Colon (tissue), 2 donors: ENCODE data around the gene UQCC2.

Experiments
- FAIRE-seq: peaks from 2 replicates; lab custom pipeline; 2012; peaks lifted over from hg19 to GRCh38; lab: Jason Lieb, UNC
- donor health status: control.
- donor health status: control.

The UQCC2 gene

DNA sequence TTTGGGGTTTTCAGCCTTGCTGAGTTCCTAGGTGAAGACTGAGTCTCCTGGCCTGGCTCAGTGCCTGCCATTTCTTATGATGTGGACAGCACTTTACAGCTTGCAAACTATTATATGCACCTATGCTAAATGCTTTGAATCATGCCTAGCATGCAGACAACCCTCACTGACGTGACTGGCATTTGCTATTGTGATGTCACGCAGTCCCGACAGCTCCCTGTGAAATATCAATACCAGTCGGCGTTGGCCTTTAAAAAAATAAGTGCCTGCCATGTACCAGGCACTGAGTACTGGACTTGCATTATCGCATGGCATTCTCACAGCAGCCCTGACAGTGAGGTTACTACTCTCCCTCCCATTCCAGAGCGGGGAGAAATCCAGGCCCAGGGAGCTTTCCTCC, 35.5 kb downstream of the UQCC2 start:
- no peak for FAIRE-seq

DNA sequence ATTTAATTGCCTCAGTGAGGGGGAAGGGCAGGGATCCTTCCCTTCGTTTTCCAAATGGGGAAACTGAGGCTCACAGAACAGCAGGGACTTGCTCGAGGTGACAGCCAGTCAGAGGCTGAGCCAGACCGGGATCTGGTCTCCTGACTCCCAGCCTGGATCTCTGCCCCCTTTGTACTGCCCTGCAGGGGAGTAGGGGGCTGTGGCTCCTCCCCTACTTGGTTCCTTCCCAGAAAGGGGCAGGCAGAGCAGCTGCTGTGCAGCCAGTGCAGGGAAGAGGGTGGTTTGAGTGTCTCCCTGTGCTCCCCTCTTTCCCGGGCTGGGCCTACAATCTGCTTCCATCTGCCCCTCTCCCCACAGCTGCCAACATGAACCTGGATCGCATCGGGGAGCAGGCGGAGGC, 37.6 kb downstream of the UQCC2 start:
- no peak for FAIRE-seq

DNA sequence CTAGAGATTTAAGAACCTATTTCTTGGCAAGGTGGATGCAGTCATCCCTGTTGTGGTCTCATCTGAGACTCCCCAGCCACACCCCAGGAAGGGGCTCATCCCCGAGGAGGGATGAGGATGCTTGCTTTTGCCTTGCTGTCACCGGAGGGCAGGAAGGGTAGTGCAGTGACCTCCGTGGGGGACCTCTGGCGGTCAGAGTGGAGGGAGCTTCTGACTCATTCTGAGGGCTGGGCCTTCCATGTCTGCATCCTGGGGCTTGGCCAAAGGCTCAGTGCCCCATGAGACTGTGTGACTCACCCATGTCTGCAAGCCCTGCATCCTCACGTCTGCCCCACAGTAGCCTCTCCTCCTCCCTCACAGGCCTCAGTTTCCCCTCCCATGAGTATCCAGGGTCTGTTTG, 38.7 kb downstream of the UQCC2 start:
- FAIRE-seq = no peak

DNA sequence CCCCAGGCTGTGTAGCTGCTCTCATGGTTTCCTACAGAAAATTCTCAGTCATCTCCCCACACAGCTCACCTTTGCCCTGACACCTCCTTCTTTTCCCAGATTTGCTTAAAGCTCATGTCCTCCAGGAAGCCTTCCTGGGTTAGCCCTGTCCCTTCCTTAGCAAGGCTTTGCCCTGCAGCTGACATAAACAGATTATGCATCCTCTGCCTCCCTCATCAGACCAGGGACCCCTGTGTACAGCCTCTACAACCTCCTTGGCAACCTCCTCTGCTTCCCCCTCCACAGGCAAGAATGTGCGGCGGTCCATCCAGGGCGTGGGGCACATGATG, 39.8 kb downstream of the UQCC2 start:
- no peak for FAIRE-seq

DNA sequence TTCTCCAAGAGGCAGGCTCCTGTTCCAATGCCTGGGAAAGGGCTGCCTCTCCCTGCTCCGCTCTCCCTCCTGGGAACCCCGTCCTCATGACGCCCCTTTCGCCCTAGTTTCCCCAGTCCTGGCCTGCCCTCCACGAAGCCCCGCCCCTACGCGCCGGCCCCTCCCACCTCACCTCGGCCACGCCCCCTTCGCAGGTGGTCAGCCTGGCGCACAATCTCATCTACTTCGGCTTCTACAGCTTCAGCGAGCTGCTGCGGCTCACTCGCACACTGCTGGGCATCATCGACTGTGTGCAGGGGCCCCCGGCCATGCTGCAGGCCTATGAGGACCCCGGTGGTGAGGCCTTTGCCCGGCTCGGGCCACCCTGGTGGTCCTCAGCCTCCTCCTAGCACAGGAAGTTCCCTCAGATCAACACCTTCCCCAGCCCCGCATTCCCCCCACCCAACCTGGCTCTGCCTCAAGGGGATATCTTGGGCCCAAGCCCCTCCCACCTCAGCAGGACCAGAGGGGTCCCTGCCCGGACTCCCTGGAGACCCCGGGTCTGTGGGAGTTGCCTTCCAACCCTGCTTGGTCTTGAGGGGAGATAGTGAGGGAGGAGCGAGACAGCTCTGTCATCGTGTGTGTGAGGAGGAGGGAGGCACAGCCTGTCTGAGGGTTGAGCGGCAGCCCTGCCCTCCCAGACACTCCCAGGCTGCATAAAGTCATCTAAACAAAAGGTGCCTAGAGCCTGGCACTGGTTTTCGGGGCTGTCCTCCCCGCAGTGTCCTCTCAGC, 40.3 kb downstream of the UQCC2 start:
- no peak for FAIRE-seq

GRCh38 chr6:33670086-33670660, 41.3 kb downstream of the UQCC2 start:
- no peak for FAIRE-seq

GRCh38 chr6:33668914-33669313, 42.6 kb downstream of the UQCC2 start:
- no peak for FAIRE-seq

GRCh38 chr6:33668328-33668727, 43.2 kb downstream of the UQCC2 start:
- no peak for FAIRE-seq

DNA sequence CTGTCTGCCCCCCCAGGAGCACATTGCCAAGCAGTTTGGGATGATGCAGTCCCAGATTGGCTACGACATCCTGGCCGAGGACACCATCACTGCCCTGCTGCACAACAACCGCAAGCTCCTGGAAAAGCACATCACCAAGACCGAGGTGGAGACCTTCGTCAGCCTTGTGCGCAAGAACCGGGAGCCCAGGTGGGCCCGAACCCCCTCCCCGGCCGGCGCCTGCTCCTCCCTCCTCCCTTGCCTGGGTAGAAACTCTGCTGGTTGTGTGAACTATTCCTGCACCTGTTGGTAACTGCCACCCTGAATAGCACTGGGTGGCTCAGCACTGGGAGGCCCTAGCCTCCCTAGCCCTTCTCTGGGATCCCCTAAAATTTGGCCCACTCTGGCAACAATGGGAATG, 43.7 kb downstream of the UQCC2 start:
- FAIRE-seq = no peak

- FAIRE-seq = no peak
Measured at GRCh38 chr6:33667072-33667471, 44.4 kb downstream of the UQCC2 start.

- FAIRE-seq = no peak
Measured at GRCh38 chr6:33665957-33666356, 45.5 kb downstream of the UQCC2 start.

DNA sequence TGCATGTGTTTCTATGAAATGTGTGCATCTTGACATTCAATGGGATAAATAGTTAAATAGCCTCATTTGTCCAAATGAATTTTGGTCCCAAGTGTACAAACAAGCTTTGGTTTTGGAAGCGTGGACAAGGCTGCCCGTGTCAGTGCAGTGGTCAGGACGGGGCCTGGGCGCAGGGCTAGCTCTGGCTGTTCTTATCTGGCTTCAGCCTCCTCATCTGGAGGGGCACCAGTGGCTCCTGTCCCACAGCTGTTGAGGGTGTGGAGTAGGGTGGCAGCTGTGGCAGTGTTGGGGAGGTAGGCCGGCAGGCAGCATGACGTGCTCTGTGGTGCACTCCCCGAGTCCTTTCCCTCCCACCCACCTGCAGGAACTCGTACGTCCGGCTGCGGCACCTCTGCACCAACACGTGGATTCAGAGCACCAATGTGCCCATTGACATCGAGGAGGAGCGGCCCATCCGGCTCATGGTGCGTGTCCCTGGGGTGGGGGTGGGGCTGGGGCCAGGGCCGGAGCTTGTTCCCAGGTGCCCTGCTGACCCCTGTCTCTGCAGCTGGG, 46.9 kb downstream of the UQCC2 start:
- no peak for FAIRE-seq

DNA sequence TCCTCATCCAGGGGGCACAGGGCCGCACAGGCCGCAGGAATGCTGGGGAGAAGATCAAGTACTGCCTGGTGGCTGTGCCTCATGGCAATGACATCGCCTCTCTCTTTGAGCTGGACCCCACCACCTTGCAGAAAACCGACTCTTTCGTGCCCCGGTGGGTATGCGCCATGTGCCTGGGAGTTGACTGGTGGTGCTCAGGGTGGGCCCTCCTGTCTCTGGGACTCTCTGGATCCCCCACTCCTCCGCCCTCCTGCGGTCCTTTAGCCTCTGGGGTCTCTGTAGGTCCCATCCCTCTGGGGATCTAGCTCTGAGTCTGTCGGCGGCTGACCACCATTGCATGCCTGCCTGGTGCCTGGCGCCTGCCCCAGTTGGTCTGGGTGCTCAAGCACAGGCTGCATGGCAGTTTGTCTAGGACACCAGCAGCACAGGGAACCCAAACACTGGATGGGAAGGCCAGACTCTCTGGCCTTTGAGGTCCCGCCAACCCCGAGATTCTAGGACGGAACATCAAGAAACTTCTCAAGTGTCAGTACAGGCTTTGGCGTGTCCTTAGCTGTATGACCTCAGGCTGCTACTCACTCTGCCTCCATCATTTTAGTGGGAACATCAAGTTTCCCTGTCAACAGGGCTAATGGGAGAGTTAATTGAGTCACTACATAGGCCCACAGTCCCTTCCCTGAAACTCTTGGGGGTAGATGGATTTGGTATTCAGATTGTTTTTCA, 47.6 kb downstream of the UQCC2 start:
- no peak for FAIRE-seq

DNA sequence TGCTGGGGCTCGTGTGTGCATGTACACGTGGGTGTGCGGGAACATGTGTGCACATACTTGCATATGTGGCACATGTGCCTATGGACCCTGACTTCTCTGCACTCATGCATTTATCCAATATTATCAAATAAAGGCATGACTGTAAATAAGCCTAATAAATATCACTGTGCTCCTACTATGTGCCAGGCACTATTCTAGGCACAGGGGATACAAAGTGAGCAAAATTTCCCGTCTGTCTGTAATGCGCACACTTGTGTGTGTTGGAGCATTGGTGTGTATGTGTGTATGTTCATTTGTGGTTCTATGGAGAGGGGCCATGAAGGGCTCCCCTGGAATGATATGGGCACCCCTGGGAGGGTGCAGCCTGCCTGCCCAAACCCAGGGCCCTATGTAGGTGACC, 48.5 kb downstream of the UQCC2 start:
- FAIRE-seq = no peak

- FAIRE-seq = no peak
Measured at GRCh38 chr6:33662318-33662717, 49.2 kb downstream of the UQCC2 start.

GRCh38 chr6:33661106-33661838, 50.2 kb downstream of the UQCC2 start:
- FAIRE-seq = no peak

GRCh38 chr6:33659986-33660385, 51.5 kb downstream of the UQCC2 start:
- FAIRE-seq = no peak

- no peak for FAIRE-seq
Measured at GRCh38 chr6:33658982-33659689, 52.4 kb downstream of the UQCC2 start.

DNA sequence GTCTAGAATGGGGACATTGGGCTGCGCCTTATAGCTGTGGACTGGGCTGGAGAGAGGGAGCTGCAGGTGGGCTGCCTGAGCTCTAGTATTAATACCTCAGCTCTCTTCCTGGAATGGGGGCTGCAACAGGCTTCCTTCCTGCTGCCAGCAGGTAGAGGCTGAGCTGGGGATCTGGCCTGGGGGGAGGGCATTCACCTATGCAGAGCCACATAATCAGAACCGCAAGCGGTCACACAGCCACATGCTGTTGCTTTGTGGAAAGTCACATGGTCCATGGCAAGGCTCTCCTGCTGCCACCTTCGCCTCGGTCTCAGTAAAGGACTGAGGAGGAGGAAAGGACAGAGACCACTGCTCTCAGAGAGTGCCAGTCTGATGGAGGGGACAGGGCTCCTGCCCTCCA, 54.7 kb downstream of the UQCC2 start:
- no peak for FAIRE-seq

DNA sequence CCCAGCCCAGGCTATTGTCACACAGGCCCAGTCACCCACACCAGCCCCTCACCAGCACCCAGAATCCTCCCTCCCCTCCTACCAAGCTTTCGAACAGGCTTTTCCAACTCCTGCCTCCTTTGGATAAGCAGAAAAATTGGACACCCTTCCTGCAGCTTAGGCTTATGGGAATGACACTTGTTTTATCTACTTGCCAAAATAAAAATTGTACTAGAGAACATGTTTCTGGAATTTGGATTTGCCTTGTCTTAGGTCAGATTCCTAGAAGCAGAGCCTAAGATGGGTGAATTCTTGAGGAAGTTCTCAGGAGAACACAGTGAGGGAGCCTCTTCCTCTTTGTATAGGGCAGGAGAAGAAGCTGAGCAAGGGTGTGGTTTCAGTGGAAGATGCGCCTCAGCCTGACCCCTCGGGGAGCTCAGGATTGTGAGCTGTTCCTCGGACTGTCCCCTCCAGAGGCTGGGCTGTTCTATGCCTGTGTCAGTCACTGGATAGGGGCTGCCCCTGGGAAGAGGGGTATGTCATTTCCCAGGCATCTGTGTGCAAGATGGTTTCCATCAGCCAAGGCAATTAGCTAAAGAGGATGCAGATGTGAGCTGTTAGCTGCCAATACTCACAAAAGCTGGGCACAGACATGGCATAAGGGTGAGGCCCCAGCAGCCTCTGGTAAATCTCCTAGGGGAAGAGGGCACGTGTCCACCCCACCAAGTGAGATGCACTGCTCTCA, 56.5 kb downstream of the UQCC2 start:
- FAIRE-seq = no peak

GRCh38 chr6:33652002-33652401, 59.5 kb downstream of the UQCC2 start:
- FAIRE-seq = no peak
